Kidney tubule cell (primary cell): ENCODE results near the gene GEN1.
A peak's percentile ranks its signal among the peaks of the same experiment; 100 is the strongest.

Experiments
- DNase-seq: peaks from one replicate; pipeline ENCODE4 v3.0.0-alpha.2; 2018; ENCODE audit warnings: low spot score

Gene GEN1

GRCh38 chr2:17752892-17753802 lies 791 bp upstream of the GEN1 start:
- peak; percentile 48 for DNase-seq

DNA sequence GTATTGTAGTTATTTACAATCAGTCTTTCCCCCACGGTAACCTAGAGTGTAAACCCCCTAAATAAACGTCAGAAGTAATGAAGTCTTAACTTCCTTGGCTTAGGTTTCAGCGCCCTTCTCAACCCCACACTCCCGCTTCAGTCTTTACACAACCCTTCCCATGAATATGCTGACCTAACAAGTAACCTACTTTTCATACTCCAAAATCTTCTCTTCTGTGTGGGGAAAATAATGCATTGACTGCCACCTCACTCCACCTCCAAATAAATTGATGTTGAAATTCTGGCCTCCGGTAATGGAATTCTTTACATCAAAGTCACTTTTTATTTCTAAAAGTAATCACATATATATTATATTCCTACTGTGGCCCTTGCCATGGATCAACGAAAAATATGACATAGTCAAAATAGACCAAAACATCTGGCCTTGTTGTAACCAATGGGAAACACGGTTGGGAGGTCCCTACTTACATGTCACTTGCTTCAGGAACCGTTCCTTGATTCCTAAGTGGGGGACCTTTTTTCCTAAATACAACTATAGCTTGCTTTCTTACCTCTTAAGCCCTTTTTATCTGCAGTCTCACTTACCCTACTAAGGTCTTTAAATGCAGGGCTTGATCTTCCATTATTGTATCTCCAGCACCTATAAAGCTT lies 961 bp downstream of the GEN1 start:
- DNase-seq, result peak; percentile 16

DNA sequence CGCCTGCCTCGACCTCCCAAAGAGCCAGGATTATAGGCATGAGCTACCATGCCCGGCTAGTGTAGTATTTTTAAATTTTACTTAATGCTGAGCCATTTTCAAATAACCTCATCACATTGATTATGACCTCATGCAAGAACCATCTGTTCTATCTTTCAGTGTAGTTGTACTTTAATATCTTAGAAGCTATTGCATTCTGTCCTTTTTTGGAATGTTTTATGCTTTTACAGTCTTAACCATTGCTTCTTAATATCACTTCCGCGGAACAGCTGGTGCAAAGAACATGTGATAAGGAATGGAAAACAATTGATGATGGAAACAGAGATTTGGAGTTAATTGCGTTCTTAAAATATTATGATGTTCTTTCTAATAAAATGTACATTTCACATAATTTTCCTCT lies 2.7 kb downstream of the GEN1 start:
- peak; percentile 65 for DNase-seq

DNA sequence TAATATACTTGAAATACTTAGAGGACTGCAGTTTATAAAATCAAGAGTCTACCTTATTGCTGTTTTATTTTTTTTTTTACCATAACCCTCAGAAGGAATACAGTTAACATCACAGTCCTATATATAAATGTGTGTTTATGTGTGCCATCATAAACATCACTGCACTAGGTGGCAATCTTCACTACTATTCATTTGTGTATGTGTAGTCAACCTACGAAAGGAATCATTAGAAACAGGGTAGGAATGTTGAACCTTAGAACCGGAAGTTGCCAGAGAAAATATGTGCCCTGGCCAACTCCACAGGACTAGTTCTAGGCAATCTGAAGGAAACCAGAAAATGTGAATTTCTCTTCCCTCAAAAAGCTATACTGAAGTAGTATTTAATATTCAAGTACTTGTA lies 3.4 kb downstream of the GEN1 start:
- DNase-seq, result peak; percentile 80

DNA sequence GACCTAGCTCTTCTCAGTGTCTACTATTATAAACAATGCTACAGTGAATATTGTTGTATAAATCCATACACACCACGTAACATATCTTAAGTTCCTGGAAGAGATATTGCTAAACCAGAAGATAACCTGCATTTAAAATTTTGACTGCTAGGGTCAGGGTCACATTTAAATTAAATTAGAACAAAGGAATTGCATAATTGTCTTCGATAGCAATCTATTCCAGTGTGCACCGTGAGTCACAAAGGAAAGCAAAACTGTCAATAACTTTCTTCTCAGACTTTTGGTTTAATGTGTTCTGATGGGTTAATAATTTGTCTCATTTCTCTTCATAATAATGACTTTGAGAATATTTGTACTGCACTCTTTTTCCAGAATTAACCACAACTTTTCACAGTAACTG lies 4.2 kb downstream of the GEN1 start:
- DNase-seq, result no peak

- no peak for DNase-seq
Observed at GRCh38 chr2:17759805-17760204, 5.9 kb downstream of the GEN1 start.

GRCh38 chr2:17762451-17762850 lies 8.5 kb downstream of the GEN1 start:
- no peak for DNase-seq

DNA sequence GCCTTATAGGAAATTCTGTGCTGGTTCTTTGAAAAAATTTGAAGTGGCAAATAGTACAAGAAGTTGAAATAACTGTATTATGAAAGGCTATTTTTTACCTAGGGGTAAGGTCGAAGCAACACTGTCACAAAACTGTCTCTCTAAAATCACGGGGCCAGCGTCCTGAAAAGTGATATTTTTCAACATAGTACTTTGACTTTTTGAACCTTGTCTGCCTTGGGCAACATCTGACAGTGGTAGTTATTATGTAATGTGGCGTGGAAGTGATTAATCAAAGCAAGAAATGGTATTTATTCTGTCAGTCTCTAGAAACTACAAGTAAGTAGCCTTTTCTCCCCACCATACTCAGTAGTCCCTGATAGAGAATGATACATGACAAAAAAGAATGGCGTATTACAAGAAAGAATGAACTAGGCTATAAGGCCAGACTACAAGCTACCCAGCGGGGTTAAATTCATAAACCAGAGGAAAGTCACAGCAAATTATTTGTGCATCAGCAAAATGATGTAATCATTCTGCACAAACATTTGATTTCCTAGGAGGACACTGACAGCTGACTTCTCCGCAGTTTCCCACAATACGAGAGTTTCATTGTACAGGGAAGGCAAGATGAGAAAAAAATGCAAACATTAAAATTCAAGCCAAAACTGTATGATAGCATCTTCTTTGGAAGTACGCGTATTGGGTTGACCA lies 9.8 kb downstream of the GEN1 start:
- no peak for DNase-seq

- no peak for DNase-seq
Observed at GRCh38 chr2:17765398-17765797, 11.5 kb downstream of the GEN1 start.

DNA sequence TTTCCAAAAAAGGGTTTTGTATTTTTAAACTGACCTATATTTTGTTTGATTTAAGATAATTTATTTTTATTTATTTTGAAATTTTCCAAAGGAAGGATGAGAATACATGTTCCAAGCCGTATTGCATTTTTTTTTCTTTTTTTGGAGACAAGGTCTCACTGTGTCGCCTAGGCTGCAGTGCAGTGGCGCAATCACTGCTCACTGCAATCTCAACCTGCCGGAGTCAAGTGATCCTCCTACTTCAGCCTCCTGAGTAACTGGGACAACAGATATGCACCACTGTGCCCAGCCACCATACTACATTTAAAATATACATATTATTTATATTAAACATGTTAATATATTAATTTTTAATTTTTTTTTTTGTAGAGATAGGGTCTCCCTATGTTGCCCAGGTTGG lies 15.0 kb downstream of the GEN1 start:
- no peak for DNase-seq

DNA sequence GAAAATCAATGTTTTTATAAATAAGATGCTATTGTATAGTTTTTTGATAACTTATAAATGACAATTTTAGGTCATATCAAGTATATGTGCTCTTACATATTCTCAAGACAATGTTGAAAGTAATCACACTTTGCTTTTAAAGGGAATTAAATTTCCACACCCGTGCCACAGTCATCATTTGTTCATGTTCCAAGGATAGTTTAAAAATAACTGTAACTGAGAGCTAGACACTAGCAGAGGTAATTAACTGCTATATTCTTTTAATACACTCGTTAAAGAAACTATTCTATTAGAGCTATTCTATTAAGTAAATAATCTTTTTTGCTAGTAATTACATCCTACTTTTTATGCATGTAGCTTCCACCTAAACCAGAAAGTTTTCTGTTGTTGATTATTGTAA lies 18.0 kb downstream of the GEN1 start:
- no peak for DNase-seq

DNA sequence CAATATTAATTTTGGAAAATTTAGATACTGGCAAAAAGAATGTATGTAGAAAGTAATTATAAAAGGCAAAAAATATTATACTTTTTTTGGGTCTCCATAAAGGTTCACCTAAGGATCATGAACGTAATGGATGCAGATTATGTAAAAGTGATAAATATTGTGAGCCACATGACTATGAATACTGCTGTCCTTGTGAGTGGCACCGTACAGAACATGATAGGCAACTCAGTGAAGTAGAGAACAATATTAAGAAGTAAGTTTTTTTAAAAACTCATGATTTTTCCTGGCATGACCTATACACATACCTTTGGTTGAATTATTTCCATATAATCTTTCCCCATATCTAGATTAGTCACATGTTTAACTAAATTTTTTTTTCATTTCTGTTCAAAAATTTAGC lies 18.6 kb downstream of the GEN1 start:
- no peak for DNase-seq

- peak; percentile 68 for DNase-seq
Observed at GRCh38 chr2:17780546-17780945, 26.6 kb downstream of the GEN1 start.

DNA sequence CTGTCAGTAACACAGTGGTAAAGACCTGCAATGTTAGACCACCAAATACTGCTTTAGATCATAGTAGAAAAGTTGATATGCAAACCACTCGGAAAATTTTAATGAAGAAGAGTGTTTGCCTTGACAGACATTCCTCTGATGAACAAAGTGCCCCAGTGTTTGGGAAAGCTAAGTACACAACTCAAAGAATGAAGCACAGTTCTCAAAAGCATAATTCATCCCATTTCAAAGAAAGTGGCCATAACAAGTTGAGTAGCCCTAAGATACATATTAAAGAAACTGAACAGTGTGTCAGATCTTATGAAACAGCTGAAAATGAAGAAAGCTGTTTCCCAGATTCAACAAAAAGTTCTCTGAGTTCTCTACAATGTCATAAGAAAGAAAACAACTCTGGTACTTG lies 27.5 kb downstream of the GEN1 start:
- DNase-seq, result no peak

DNA sequence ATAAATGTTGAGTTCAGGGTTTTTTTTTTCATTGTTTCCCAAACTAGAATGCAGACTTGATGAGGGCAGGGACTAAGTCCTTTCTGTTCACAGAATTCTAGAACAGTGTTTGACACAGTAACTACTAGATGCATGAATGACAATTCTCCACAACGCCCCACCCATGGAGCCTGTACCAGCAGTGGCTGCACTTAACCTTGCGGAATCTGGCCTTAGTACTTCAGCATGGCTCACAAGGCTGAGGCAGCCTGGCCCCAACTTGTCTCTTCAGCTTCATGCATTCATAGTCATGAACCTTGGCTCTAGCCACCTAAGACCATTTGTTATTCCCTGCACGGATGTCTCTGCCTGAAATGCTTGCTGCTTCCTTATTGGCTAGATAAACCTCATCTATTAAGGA lies 32.8 kb downstream of the GEN1 start:
- DNase-seq, result no peak

DNA sequence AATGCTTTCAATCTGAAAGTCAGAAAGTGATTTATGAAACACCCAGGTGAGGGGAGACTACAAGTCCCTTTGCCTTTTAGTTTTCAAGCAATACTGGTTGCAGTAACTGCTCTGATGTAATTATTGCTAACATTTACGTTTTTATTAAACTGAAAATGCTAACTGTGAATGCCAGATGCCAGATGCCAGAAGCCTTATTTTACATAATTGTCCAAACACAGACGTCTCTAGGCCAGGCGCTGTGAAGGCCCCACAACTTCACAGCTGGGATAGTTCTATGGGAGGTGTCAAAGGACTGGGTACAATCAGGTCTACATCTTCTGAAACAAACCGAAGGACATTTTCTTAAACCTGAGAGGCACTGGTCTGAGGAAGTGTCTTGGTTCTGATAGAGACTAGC lies 34.8 kb downstream of the GEN1 start:
- DNase-seq, result no peak

DNA sequence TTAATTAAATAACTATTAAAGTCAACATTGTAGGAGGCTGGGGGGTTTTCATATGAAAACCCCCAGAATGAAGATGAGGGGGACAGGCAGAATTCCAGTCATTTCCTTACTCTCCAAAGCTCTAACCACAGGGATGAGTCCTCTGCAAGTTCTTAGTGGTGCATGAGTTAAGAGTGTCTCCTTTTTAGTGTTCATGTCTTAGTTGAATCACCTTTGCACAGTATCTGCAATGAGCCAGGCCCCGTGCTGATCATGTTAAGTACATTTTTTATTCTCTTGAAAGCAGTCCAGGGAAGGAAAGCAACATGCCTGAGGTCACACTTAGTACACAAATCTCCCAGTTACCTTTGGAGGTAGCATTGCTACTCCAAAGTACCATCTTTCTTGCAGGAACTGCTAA lies 36.6 kb downstream of the GEN1 start:
- DNase-seq, result no peak

GRCh38 chr2:17791121-17791816 lies 37.3 kb downstream of the GEN1 start:
- DNase-seq, result no peak

- no peak for DNase-seq
Observed at GRCh38 chr2:17791817-17792130, 37.8 kb downstream of the GEN1 start.

DNA sequence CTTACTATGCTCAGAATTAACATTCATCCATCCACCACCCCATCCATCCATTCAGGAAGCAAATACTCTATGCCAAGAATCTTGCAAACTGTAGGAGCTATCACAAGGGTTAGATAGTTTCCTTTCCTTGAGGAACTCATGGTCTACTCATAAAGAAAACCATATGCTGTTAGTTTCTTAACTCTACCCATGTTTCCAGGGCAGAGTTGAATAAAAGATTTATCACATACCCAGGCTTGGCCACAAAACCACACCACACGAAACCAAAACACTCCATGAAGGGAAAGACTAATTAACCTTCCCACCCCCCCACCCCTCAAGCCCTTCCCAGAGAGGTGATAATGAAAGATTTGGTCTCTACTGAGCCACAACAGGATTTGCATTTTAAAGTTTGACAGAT lies 38.6 kb downstream of the GEN1 start:
- DNase-seq, result no peak

DNA sequence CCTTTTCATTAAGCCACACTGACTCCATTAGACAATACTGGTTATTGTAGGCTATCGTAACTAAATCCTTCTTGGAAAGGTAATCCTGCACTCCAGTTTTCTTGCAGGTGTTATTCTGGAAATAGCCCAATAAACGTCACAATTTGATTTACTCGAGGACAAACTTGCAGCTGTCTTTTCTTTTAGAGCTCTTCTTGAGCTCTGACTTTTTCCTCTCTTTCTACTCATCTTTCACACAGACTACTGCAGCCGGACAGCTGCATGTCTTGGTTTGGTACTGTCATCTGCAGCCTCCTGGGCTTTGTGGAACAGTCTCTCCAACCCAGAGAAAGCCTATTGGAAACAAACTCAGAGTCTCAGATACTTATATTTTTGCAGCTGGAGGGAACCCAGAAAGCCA lies 39.4 kb downstream of the GEN1 start:
- DNase-seq, result no peak

- no peak for DNase-seq
Observed at GRCh38 chr2:17793803-17794354, 39.9 kb downstream of the GEN1 start.
